Stimulated activated CD4-positive, alpha-beta T cell treated with anti-CD3 and anti-CD28 coated beads, Interleukin-1b, Interleukin-23, amount 100 ng/mL, for 1 hour (primary cell): ENCODE results near the gene REXO5.

Source experiments
- DNase-seq, 2 donors: peaks; one replicate each; pipeline ENCODE4 v3.0.0-alpha.2; 2020; ENCODE audit warnings: low read depth in 2 of 2

Gene REXO5

GRCh38 chr16:20871941-20872815 is 65.9 kb downstream of the REXO5 start:
- no peak for DNase-seq

- DNase-seq, result no peak
Measured at GRCh38 chr16:20873331-20873730, 67.0 kb downstream of the REXO5 start.

- no peak for DNase-seq
Measured at GRCh38 chr16:20874088-20874581, 67.8 kb downstream of the REXO5 start.

- no peak for DNase-seq
Measured at GRCh38 chr16:20875355-20875650, 69.0 kb downstream of the REXO5 start.

- no peak for DNase-seq
Measured at GRCh38 chr16:20878682-20879147, 72.4 kb downstream of the REXO5 start.

- no peak for DNase-seq
Measured at GRCh38 chr16:20879175-20880040, 73.1 kb downstream of the REXO5 start.

- no peak for DNase-seq
Measured at GRCh38 chr16:20880867-20881502, 74.7 kb downstream of the REXO5 start.

- no peak for DNase-seq
Measured at GRCh38 chr16:20881503-20881878, 75.2 kb downstream of the REXO5 start.

- DNase-seq, result no peak
Measured at GRCh38 chr16:20883554-20884239, 77.4 kb downstream of the REXO5 start.

- no peak for DNase-seq
Measured at GRCh38 chr16:20884240-20884556, 77.9 kb downstream of the REXO5 start.

GRCh38 chr16:20886320-20886719 is 80.0 kb downstream of the REXO5 start:
- DNase-seq, result no peak

GRCh38 chr16:20887207-20887606 is 80.9 kb downstream of the REXO5 start:
- no peak for DNase-seq

GRCh38 chr16:20889625-20890275 is 83.4 kb downstream of the REXO5 start:
- no peak for DNase-seq

GRCh38 chr16:20894388-20894787 is 88.1 kb downstream of the REXO5 start:
- DNase-seq, result no peak

GRCh38 chr16:20897253-20897897 is 91.0 kb downstream of the REXO5 start:
- DNase-seq, result no peak

- DNase-seq, result no peak
Measured at GRCh38 chr16:20897922-20898321, 91.6 kb downstream of the REXO5 start.

GRCh38 chr16:20899071-20899470 is 92.7 kb downstream of the REXO5 start:
- DNase-seq, result no peak
